ENCODE measurements around the gene CCDC187.

The CCDC187 gene

DNA sequence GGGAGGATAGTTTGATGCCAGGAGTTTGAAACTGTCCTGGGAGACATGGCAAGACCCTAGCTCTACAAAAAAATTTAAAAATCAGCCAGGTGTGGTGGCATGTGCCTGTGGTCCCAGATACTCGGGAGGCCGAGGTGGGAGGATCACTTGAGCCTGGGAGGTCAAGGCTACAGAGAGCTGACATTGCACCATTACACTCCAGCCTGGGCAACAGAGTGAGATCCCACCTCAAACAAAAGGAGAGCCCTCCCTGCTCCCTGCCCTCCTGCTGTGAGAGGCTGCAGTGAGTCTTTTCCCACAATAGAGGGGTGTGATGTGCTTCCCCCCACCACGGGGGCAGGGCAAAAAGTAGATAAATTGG lies 10.1 kb upstream of the CCDC187 start:
- DNase-seq = no peak

DNA sequence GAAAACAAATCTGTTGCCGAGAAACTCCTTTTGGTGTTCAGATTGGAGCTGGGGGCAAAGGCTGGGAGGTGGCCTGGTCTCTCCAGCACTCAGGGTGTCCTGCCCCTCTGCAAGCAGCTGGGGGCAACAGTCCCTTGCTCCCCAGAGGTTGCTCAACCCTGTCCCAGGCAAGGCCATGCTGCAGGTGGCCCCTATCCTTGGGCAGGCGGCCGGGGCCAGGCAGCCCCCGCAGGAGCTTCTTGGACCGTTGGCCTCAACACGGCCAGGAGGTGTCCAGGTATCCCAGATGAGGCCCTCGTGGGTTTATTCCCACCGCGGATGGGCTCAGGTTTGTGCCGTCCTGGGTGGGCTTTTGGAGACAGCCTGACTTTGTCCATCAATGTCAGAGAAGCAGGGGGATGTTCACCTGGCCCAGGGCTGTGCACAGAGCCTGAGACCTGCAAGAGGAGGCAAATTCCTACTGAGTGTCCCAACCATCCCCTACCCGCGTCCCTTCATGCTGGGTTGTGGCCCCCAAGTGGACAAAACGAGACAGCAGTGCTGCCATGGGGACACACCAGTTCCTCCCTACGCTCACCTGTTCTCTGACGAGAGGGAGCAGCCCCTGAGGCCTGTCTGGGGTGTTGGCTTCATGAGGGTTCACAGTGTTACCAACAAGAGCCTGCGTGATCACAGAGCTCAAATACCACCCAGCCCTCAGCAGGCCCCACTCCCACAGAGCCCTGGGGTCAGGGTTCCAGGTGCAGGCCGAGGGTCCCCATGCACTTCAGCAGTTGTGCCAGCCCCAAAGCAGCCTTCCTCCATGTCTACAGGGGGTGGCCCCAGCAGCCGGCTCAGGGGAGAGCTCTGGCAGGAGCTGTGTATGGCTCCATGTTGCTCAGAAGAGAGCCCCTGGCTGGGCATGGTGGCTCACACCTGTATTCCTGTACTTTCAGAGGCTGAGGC lies 9.5 kb upstream of the CCDC187 start:
- no peak for DNase-seq

DNA sequence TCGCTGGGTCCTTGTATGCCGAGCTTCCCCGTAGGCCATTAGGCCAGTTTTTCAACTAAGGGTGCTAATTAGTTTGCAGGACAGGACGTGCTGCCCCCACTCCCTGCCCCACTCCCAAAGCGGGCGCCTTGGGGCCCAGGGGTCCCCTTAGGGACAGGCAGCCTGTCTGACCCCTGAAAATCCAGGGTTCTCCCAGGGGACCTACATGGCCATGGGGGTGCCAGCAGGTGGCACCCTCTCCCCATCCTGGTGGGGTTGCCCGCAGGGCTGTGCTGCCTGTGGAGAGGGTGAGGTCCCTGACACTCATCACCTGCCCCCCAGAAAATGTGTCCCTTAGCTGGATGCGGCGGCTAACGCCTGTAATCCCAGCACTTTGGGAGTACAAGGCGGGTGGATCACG lies 8.5 kb upstream of the CCDC187 start:
- DNase-seq = peak in 32 of 56 donors; percentile 3 to 68 (median 23)

DNA sequence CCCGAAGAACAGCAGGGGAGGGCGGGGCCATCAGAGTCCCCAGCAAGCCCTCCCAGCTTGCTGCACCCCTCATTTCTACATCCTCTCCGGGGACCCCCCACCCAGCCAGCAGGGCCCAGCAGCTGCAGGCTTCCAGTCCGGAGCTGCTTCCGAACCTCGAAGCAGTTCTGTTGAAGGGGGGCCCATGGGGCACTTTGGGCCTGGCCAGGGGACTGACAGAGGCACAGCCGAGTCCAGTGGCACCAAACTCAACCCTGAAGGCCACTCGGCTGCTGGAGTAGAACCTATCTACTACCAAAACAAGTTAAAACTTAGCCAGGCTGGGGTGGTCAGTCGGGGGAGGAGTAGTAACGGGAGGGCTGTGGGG lies 8.1 kb upstream of the CCDC187 start:
- no peak for DNase-seq

DNA sequence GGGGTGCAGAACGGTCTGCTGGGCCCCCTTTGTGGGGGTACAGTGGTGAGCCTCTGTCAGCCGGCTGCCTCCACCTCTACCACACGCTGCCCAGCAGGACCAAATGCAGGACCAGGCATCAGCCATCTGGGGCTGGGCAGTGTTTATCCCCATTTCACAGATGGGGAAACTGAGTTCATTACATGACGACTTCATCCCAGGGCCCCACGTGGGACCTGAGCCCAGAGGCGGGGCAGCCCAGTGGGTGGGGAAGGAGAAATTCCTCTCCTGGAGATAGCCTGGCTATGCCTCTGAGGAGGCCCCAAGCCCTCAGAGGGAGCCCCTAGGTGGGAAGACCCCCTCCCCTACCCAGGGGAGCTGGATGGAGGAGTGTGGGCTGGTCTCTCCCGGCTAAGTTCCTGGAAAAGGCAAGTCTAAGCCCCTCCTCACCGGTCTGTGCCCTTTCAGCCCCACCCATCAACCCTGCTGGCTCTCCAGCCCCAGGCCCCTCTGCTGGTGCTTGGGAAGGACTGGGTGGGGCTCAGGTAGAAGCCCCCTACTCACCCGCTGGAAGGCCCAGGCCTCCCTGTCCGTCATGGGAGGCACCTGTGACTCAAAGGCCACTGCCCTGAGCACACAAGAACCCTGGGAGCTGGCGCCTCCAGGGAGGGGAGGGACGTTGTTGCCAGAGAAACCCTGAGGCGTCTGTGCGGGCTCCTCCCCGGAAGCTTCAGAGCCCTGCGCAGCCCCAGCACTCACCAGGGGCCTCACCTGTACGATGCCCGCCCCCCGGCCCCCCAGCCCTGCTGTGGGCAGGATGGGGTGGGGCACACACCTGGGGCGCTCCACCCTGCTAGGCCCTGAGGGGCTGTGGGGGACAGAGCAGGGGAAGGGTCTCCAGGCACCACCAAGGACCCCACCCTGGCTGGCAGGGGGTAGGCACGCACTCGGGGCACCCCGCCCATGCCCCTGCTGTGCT lies 7.4 kb upstream of the CCDC187 start:
- no peak for DNase-seq

DNA sequence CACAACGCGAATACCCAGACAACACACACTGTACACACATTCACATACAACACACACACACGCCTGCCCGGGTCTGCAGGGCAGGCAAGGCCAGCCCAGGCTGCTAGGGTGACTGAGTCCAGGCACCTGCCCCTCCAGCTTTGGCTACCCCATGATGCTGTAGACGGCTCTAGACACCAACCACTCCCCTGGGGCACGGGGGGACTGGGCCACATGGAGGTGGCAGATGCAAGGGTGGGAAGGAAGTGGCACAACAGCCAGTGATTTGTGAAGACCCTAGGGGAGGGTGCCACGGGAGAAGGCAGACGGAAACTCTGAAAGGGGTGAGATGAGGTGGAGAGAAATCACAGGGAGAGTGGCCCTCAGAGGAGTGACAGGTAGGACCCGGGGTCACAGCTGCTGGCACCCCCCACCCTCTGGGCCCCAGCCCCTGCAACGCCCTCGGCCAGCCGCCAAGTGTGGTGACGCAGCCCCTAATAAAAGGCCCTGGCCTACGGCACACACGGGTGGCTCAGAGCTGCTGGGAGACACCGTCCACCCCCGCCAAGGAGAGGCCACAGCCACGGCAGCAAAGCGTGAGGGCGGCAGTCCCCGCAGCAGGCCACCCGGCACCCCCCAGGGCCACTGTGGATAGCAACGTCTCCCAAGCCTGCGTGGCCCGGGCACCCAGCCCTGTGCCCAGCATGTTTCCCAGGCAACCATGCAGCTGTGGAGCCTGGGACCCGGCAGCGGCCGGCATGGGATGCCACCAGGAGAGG lies 6.6 kb upstream of the CCDC187 start:
- DNase-seq = no peak

DNA sequence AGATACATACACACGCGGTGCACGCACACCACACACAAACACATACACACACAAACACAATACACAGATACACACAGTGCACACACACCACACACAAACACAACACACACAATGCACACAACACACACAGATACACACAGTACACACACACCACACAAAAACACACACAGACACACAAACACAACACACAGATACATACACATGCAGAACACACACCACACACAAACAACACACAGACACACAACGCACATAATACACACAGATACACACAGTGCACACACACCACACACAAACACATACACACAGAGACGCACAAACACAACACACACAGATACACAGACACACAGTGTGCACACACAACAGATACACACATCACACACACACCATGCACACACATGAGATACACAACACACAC lies 5.9 kb upstream of the CCDC187 start:
- no peak for DNase-seq

DNA sequence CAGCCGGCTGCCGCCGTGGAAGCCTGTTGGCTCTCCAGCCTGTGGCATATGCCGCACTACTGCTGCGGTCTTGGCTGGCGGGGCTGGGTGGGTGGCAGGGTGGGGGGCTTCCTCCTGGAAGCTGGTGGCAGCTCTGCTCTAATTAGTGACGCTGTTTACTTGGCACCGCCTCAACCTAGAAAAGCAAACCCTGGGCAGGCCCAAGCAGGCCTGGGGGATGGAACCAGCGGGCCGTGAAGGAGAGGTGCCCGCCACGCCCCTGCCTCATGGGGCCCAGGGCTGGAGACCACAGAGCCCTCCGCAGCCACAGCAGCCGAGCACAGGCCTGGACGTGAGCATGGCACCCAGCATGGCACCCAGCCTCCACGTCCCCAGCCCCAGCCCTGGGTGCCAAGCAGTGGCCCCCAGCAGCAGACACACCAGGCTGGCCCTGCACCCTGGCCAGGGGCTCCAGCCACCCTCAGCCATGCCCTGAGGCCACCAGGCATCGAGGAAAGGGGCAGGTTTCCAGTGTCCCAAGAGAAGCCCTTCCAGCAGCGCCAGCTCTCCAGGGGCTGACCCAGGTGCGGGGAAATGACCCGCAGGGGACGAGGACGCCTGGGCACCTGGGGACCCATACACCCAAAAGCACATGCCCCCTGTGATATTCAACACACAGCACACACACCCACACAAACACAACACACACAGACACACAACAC lies 5.4 kb upstream of the CCDC187 start:
- no peak for DNase-seq

DNA sequence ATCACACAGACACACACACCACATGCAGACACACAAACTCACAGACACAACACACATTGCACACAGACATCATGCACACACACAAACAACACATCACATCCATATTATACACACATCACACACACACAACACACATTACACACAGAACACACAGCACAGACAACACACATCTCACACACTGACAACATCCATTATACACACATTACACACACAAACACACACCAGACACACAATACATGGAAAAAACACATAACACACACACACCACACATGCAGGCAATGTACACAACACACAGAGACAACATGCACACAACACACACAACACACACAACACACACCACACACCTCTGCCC lies 4.8 kb upstream of the CCDC187 start:
- DNase-seq = no peak

DNA sequence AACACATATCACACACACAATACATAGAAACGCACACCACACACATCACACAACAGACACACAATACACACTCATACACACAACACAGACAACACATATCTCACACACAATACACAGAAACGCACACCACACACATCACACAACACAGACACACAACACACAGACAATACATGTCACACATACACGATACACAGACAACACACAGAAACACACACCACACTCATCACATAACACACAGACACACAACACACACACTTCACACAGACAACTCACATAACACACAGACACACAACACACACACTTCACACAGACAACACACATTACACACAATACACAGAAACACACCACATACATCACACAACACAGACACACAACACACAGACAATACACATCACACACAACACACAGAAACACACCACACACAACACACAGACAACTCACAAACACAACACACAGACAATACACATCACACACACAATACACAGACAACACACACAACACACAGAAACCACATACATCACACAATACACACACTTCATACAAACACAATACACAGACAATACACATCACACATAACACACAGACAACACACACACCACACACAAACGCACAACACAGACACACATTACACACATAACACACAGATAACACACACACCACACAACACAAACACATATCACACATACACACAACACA lies 4.3 kb upstream of the CCDC187 start:
- DNase-seq = no peak

DNA sequence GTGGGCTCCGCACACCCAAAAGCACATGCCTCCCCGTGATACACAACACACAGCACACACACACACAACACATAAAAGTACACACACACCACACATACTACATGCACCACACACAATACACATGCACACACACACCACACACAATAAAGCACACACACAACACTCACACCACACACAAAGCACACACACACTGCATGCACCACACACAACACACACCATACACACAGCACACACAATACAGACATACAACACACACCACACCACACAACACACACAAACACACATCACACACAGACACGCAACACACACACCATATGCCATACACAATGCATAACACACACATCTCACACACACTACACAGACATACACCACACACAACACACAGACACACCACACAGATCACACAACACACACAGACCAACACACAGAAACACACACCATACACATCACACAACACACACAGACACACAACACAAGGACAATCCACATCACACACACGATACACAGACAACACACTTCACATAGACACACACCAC lies 3.4 kb upstream of the CCDC187 start:
- DNase-seq = no peak

DNA sequence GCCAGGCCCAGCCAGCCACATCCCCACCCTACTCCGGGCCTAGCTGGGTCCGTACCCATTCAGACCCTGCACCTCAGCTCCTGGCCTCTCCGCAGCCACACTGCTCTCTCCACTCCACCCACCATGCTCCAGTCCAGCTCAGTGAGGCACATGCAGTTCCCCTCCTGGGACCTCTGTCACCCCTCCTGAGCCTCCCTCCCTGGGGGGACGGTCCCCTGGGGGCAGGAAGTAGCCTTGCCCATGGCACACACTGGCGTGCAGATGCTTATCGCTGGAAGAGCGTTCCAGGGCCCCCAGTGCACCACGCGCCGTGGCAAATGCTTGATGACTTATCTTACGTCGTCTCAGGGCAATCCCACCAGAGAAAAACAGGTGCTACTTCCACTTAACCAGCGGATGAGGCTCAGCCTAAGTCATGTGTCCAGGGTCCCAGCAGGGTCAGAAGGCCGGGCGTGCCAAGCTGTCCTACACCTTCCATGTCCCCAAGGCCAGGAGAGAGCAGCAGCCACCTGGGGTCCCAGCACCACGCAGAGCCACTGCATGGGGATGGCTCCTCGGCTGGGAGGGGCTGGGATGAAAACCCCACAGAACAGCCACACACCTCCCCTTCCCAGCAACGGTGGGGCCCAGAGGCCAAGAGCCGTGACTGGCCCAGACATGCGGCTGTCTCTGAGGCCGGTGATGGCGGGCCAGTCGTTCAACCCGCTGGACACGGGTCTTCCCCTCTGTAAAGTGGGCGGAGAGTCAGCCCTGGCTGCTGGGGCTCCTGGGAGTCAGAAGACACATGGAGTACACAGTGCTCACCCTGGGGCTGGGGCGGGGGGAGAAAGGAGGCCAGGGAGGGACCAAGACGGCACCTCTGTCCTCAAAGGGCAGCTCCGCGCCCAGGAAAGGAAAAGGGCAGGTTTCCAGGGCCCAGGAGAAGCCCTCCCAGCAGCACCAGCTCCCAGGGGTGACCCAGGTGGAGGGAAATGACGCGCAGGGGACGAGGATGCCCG lies 2.6 kb upstream of the CCDC187 start:
- no peak for DNase-seq

DNA sequence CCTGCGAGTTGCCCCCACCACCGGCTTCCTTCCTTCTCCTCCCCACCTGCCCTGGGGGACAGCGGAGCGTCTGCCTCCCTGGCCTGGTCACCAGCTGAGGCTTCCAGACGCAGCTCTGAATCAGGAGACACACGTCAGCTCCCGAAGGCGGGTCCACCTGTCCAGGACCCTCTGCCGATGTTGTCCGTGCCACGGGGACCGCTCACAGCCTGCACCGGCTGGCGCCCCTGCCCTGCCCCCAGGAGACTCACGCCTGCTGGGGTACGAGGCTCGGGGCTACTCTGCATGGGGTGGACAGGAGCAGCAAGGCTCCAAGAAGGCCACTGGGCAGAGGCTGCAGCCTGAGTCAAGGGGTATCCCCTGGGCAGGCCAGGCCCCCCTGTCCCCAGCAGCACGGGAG lies 1.9 kb upstream of the CCDC187 start:
- no peak for DNase-seq

DNA sequence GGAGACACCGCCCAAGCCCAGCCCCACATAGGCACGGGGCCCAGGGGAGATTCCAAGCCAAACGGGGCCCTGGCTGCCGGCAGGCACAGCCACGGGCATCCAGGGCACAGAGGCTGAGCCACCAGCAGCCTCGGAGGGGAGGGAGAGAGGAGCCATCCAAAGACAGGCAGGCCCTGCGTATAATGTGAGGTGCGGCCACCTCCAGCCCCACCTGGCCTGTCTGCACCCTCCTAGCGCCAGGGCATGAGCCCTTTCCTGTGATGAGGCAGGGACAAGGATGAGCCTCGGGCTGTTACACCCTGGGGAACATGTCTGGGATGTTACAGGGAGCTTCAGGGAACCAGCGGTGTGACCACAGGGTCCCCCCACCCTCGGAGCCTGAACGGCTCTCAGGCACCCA lies 1.1 kb upstream of the CCDC187 start:
- no peak for DNase-seq

DNA sequence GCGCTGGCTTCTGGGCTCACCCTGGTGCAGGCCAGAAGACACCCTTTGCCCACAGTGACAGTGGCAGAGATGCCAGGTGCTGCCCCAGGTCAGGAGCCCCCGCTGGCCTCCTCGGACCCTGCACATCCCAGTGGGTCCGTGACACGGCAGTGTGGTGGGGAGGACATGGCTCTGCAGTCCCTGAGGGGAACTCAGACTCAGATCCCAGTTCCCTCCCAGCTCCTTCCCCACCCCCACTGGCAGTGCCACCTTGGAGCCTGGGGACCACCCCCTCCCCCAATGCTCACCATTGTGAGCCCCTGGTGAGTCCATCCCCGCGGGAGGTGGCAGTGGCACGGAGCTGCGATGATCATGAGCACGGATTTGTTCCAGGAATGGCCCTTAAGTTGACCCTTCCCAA lies 562 bp upstream of the CCDC187 start:
- no peak for DNase-seq

DNA sequence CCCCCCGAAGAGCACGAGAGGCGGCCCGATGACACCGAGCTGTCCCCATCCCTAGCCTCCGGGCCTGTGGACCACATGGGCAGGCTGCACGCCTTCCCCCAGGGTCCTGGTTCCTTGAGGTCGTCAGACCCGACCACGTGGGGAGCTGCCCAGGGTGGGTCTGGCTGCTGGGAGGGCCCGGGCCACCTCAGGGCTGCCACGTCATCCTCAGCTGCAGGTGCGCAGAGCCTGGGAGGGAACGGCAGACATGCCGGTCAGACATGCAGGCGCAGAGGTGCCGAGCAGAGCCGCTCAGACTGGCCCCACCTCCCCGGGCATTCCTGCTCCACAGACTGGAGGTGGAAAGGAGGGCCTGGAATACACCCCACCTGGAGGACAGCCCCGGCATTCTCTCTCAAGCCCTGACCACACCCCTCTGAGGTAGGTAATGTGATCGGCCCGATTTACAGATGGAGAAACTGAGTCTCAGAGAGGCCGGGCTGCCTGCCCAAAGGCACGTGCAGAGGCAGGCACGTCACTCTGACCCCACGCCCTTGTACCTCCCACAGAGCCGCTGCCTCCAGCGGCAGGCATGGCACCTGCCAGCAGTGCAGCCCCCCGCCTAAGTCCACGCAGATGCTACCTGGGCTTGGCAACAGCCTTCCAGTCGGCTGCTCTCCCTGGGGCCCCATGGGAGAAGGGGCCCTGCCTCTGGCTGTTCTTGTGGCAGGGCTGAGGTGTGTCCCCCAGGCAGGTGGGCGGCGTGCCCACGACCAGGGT lies 649 bp downstream of the CCDC187 start:
- DNase-seq = no peak

DNA sequence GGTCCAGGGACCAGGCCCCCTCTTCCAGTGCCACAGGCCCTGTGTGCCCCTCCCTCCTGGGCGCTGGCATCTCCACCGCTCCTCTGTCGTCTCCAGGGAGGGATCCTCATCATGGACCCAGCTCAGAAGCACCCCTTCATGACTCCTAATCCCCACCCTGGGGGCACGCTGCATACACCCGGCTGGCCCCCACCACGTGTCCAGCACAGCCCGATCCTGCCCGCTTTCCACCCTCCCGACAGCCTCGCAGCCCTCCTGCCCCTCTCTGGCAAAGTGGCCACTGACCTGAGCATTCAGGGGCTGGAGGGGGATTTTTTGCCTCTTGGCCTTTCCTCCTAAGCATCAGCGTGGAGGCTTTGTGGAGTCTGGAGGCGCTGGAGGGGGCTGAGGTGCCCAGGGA lies 1.4 kb downstream of the CCDC187 start:
- DNase-seq = no peak

DNA sequence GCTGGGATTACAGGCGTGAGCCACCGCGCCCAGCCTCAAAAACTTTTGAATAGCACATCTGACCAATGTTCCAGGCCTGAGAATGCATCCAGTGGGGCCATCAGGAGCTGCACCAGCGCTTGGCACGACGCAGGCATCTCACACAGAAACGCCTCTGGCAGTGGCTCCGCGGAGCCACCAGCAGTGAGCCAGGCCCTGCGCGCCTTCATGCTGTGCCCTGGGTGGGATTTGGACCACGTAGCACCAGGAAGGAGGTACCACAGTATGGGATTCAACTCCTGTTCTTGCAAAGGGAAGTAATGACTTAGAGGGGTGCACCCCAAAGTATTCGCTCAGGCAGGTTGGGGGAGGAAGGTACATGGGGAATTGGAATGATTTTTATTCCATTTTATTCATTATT lies 3.0 kb downstream of the CCDC187 start:
- no peak for DNase-seq

All from nucleus accumbens (tissue), 56 donors.